Pons (tissue), 1 donor: ENCODE data around the gene SPATA6.
"Not testable (repeated sequence)": the region's sequence is repeated elsewhere in the genome, so short reads cannot be mapped to it uniquely, and the experiment has no call there.

ENCODE experiments used
- DNase-seq: peaks from one replicate; pipeline ENCODE4 v3.0.0-alpha.2; 2016; ENCODE audit warnings: low spot score

The SPATA6 gene

GRCh38 chr1:48462716-48463302 lies 9.2 kb downstream of the SPATA6 start:
- no peak for DNase-seq

- peak; percentile 41 for DNase-seq
These were observed 21.5 kb downstream of the SPATA6 start for GRCh38 chr1:48450505-48450904.

GRCh38 chr1:48448932-48449331 lies 23.1 kb downstream of the SPATA6 start:
- DNase-seq, result no peak

- not testable (repeated sequence) for DNase-seq
These were observed 27.8 kb downstream of the SPATA6 start for GRCh38 chr1:48444186-48444585.

DNA sequence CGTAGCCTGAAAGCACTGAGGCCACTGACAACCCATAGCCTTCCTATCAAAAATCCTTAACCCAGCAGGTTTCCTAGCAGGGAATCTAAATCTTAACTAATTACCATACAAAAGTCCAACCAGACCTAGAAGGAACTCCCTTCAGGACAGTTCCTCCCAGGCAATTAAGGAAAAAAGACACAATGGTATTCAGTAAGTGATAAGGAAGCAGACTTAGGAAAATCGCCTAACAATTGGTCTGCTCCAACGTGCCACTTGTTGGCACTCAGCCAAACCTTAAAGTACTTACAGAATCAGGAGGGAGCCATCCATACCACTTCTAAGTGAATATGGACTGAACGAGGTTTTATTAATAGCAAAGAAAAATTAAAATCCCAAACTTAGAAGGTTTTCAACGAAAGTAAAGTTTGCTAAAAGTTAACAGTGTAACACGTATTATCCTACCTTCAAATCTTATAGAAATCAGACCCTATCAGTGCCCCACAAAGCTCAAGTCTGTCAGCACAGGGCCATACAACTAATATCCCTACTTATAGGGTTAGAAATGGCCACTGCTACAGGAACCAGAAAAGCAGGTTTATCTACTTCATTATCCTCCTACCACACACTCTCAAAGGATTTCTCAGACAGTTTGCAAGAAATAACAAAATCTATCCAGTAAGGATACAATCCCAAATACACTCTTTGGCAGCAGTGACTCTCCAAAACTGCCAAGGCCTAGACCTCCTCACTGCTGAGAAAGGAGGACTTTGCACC lies 29.0 kb downstream of the SPATA6 start:
- DNase-seq, result no peak

DNA sequence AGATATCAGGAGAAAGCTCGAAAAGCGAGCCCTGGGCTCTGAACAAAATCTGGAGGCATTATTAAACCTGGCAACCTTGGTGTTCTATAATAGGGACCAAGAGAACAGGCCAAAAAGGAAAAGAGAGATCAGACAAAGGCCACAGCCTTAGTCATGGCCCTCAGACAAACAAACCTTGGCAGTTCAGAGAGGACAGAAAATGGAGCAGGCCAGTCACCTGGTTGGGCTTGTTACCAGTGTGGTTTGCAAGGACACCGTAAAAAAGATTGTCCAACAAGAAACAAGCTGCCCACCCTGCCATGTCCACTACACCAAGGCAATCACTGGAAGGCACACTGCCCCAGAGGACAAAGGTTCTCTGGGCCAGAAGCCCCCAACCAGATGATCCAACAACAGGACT lies 31.2 kb downstream of the SPATA6 start:
- not testable (repeated sequence) for DNase-seq

DNA sequence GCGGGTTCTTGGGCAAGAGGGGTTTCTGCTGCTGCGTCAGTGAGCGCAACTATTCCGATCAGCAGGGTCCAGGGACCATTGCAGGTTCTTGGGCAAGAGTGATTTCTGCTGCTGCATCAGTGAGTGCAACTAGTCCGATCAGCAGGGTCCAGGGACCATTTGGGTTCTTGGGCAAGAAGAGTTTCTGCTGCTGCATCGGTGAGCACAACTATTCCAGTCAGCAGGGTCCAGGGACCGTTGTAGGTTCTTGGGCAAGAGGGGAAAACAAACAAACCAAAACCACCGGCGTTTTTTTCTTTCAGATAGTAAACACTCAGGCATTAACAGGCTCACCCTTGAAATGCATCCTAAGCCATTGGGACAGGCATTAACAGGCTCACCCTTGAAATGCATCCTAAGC lies 32.6 kb downstream of the SPATA6 start:
- no peak for DNase-seq

- DNase-seq, result not testable (repeated sequence)
These were observed 34.6 kb downstream of the SPATA6 start for GRCh38 chr1:48437379-48437778.

DNA sequence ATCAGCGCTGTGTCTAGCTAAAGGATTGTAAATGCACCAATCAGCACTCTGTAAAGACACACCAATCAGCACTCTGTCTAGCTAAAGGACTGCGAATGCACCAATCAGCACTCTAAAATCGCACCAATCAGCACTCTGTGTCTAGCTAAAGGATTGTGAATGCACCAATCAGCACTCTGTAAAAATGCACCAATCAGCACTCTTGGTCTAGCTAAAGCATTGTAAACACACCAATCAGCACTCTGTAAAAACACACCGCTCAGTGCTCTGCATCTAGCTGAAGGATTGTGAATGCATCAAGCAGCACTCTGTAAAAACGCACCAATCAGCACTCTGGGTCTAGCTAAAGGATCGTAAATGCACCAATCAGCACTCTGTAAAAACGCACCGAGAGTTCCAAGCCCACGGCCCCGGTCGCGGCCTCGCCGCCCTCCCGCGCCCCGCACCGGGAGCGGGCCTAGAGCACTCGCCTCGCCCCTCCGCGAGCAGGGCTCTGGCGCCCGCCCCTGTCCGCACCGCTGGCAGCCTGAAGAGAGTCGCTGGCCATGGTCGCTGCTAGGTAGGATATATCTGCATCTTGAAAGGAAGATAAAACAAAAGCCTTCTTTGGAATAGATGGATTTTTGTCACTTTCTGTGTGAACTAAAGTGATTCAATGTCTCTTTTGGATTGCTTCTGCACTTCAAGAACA lies 36.5 kb downstream of the SPATA6 start:
- not testable (repeated sequence) for DNase-seq

DNA sequence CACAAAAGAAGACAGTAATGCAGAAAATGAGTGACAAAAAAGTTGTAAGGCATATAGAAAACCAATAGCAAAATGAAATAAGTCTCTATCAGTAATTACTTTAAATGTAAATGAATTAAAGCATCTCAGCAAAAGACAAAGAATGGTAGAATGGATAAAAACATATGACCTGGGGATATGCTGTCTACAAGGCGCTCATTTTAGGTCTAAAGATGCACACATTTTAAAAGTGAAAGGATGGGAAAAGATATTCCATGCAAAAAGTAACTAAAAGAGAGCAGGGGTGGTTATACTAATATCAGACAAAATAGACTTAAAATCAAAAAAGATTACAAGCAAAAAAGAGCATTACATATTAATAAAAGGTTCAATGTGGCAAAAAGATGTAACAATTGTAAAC lies 41.2 kb downstream of the SPATA6 start:
- no peak for DNase-seq

- DNase-seq, result peak; percentile 6
These were observed 50.0 kb downstream of the SPATA6 start for GRCh38 chr1:48422009-48422408.

GRCh38 chr1:48418742-48419141 lies 53.3 kb downstream of the SPATA6 start:
- DNase-seq, result no peak

DNA sequence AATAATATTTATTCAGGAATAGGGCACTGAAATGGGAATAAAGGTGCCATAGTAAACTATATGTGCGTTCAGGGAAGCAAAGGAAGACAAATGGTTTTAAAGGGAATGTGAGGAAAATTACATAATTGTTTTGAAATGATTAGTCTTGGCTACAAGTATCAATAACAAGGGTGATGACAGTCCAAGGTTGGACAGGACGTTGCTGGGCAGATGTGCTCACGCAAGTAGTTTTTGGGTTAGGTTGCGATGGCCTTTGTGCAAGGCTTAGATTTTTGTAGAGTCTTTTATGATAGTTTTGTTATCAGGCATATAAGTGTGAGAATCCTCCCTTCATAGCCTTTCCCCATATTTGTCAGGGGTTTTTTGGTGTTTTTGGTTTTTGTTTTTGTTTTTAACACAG lies 57.0 kb downstream of the SPATA6 start:
- no peak for DNase-seq

GRCh38 chr1:48414264-48414663 lies 57.7 kb downstream of the SPATA6 start:
- DNase-seq, result no peak

DNA sequence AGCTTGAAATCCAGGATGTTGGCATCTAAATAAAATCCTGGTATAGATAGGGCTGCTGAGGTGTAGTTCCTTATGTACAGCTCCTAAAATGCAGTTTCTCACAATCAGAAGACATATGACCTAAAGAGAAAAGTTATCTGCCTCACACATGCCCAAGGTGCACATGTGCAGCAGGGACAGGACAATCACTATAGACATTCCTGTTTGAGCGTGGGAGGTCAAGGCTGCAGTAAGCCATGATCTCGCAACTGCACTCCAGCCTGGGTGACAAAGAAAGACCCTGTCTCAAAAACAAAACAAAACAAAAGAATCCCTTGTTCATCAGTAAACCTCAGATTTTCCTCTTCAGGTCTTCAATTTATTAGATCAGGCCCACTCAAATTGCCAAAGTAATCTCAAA lies 66.1 kb downstream of the SPATA6 start:
- DNase-seq, result no peak

DNA sequence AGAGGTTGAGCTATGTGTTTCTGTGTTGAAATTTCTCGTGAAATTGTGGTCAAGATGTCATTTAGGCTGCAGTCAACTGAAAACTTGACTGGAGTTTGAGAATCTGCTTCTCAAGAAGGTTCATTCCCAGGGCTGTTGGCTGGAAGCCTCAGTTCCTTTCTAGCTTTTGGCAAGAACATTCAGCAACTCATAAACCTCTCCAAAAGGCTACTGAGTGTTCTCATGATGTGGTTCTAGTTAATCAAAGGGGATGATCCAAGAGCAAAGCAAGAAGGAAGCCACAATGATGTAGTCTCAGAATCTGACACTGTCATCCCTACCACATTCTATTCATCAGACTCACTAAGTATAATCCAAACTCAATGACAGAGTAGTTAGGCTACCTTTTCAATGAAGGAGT lies 66.6 kb downstream of the SPATA6 start:
- no peak for DNase-seq

- DNase-seq, result no peak
These were observed 69.4 kb downstream of the SPATA6 start for GRCh38 chr1:48402599-48402998.

GRCh38 chr1:48396208-48396607 lies 75.8 kb downstream of the SPATA6 start:
- DNase-seq, result no peak

DNA sequence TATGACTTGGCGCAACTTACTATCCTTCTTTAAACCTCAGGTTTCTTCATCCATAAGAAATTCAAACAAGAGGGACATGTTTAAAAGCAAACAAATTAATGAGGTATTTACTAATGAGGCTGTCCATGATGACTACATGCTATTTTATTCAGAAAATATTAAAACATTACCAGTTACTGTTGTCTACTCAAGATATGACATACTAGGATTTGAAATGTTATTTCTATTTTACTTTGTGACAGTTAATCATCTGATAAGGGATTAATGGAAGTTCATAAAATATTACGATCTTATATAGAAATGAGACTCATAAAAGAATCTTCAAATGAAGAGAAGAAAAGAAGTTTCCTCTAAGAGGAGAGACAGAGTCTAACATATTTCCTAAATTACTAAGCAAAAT lies 80.1 kb downstream of the SPATA6 start:
- no peak for DNase-seq

GRCh38 chr1:48387409-48387808 lies 84.6 kb downstream of the SPATA6 start:
- DNase-seq, result no peak

DNA sequence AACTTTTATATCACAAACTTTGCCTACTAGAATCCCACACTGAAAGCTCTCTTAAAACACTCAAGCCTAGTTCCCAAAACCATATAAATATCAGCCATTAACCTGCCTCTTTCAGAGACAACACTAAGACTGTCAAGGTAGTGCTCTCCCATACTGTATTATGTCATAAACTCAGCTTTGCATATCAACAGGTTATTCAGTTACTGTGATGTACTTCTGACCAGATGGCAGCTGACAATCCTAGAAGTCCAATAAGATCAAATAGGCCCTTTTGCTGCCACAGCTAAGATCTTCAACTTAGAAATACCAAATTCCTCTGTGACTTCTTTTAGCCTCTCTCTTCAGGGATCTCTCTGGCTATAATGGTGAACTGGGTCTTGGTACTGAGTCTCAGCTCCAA lies 97.2 kb downstream of the SPATA6 start:
- no peak for DNase-seq

DNA sequence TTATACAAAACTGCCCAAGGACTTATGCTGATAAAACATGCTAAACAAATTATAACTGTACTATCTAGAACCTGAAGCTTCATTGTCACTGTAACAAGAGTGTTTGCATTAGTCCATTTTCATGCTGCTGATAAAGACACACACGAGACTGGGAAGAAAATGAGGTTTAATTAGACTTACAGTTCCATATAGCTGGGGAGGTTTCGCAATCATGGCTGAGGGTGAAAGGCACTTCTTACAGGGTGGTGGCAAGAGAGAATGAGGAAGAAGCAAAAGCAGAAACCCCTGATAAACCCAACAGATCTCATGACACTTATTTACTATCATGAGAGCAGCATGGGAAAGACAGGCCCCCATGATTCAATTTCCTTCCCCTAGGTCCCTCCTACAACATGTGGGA lies 100.4 kb downstream of the SPATA6 start:
- DNase-seq, result no peak

DNA sequence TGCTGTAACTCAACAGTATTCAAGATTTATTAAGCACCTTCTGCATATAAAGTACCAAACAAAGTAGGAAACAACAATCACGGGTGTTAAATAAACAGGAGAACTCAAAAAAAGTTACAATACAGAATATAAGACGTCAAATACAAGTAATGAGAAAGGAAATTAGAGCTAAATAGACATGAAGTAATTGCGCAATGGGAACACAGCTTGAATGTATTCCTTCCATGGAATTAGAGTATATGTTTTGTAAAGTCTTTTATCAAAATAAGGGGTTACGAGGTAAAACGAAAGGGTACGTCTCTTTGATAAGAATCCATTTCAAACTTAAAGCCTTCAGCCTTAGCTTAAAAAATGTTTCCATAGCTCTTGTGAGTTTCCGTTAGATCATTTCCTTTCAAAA lies 109.1 kb downstream of the SPATA6 start:
- no peak for DNase-seq
